HL-60/S4 treated with retinoic acid at 250 ng/mL for 4 days and 3 days (cell line): ENCODE results near the gene SFTPB.
"Not testable (repeated sequence)": the region's sequence is repeated elsewhere in the genome, so short reads cannot be mapped to it uniquely, and the experiment has no call there.

Experiments
- in situ Hi-C: fragments of 300-500 bp; cut with MboI; formaldehyde crosslinking; loops from 2 replicates; pipeline ENCODE4 v1.7.0; 2022; ENCODE audit warnings: low sequenced_read_pairs

The SFTPB gene

DNA sequence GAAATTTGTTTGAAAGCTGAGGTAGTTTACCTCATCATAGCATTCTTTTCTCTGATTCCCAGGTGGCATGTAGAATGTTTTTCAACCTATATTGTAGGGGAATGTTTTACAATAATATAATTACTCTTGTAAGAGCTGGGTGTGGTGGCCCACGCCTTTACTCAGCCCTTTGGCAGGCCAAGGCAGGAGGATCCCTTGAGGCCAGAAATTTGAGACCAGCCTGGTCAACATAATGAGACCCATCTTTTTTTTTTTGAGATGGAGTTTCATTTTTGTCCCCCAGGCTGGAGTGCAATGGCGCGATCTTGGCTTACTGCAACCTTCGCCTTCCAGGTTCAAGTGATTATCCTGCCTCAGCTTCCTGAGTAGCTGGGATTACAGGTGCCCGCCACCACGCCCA is 48.4 kb downstream of the SFTPB start:
- in situ Hi-C loops, result no loop called here

GRCh38 chr2:85617723-85618122 is 50.3 kb downstream of the SFTPB start:
- in situ Hi-C loops, result not testable (repeated sequence)

- in situ Hi-C loops, result no loop called here
Observed at GRCh38 chr2:85615413-85615728, 52.6 kb downstream of the SFTPB start.

GRCh38 chr2:85614757-85615156 is 53.2 kb downstream of the SFTPB start:
- in situ Hi-C loops, result not testable (repeated sequence)

DNA sequence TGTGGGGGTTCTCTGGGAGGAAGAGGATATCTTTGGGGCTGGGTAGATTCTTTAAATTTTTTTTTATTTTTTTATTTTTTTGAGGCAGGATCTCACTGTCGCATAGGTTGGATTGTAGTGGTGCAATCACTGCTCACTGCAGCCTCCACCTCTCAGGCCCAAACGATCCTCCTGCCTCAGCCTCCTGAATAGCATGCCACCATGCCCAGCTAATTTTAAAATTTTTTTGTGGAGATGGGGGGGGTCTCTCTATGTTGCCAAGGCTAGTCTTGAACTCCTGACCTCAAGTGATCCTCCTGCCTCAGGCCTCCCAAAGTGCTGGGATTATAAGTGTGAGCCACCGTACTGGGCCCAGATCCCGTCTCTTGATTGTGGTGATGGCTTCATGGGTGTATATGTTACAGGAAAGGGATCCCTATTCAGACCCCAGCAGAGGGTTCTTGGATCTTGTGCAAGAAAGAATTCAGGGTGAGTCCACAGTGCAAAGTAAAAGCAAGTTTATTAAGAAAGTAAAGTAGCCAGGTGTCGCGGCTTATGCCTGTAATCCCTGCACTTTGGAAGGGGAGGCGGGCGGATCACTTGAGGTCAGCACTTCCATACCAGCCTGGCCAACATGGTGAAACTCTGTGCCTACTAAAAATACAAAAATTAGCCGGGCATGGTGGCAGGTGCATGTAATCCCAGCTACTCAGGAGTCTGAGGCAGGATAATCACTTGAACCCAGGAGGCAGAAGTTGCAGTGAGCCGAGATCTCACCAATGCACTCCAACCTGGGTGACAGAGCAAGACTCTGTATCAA is 54.1 kb downstream of the SFTPB start:
- in situ Hi-C loops, result no loop called here

- in situ Hi-C loops, result no loop called here
Observed at GRCh38 chr2:85611705-85612587, 56.1 kb downstream of the SFTPB start, which contains the start of gene C2orf68. TSS of gene C2orf68 (minus strand) at chr2:85612066. CDS start at chr2:85611984, 82 bp downstream.

DNA sequence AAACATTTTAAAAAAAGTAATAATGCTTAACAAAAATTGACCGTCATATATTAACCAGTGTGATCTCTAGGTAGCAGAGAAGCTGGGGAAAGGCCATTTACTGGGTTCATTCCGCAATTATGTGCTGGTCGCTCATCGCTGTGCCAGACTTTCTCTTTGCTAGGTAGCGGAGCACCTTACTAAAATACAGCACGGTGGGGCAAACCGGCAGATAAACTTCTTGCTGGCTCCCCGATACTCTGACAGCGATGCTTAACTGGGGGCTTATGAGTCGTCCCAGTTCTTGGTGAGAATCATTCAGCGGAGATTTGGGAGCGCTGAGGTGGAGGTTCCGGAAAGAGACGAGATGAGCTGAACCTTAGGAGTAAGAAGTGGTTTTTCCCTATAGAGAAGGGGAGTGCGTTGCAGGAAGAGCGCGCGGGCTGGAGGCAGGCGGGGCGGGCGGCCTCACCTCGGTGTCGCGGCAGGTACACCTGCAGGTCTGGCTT is 56.7 kb downstream of the SFTPB start:
- in situ Hi-C loops, result no loop called here
